ENCODE results near the gene RENBP.

DNA sequence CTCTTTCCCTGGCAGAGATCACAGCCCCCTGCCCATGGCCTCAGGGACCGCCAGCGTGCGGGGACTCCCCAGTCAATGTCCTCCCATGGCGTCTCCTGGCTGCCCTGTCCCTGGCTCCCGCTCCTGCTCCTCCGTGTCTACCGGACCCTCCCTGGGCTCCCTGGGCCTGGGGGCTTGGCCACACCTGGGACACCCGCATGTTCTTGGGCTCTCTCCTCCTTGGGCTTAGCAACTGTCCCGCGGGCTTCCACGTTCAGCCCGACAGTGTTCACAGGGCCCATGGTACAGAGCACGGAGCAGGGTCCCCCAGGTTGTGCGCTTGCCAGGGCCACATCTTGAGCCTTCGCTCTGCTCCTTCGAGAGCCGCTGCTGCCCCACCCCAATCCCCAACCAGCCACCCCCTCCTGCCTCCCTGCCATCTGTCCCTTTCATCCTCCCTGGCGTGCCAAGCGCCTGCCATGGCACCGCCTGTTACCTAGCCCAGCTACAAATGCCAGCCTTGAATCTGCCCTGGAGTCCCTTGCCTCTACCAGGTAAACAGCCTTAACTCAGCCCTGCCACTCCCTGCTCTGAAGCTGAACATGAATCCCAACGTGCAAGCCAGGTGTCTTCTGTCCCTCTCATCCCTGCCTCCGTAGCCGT lies 36.1 kb downstream of the RENBP start:
- TF ChIP-seq, protein P1, sequence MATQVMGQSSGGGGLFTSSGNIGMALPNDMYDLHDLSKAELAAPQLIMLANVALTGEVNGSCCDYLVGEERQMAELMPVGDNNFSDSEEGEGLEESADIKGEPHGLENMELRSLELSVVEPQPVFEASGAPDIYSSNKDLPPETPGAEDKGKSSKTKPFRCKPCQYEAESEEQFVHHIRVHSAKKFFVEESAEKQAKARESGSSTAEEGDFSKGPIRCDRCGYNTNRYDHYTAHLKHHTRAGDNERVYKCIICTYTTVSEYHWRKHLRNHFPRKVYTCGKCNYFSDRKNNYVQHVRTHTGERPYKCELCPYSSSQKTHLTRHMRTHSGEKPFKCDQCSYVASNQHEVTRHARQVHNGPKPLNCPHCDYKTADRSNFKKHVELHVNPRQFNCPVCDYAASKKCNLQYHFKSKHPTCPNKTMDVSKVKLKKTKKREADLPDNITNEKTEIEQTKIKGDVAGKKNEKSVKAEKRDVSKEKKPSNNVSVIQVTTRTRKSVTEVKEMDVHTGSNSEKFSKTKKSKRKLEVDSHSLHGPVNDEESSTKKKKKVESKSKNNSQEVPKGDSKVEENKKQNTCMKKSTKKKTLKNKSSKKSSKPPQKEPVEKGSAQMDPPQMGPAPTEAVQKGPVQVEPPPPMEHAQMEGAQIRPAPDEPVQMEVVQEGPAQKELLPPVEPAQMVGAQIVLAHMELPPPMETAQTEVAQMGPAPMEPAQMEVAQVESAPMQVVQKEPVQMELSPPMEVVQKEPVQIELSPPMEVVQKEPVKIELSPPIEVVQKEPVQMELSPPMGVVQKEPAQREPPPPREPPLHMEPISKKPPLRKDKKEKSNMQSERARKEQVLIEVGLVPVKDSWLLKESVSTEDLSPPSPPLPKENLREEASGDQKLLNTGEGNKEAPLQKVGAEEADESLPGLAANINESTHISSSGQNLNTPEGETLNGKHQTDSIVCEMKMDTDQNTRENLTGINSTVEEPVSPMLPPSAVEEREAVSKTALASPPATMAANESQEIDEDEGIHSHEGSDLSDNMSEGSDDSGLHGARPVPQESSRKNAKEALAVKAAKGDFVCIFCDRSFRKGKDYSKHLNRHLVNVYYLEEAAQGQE (IDR thresholded peaks at IDR 0.05; ENCODE audit: insufficient read depth in 1 of 2, low read depth in 2 of 2, low read length in 2 of 2) = no peak
- no peak for TF ChIP-seq TAF1 (IDR thresholded peaks at IDR 0.05; ENCODE audit: borderline replicate concordance, insufficient read depth, low read length)

Data from PFSK-1 (cell line).